SK-N-SH treated with all-trans-retinoic acid at 6 μM for 48 hours (cell line): Measurements from ENCODE around the gene CNN1.

Source experiments
- ATAC-seq: fragments of 200-7000 bp; cut with Tn5 transposase; 3 replicates; pipeline ENCODE4 v1.9.1; 2020; ENCODE audit warnings: mild to moderate bottlenecking, moderate library complexity
- ARNTL ChIP-seq: fragments of 450-650 bp; formaldehyde crosslinking; IDR thresholded peaks from 2 replicates; pipeline ENCODE4 v1.5.0; 2020; ENCODE audit warnings: low read depth, mild to moderate bottlenecking, moderate library complexity, borderline replicate concordance
- BACH2 ChIP-seq: fragments of 250-450 bp; sonication (Bioruptor Pico); IDR thresholded peaks from 2 replicates; pipeline ENCODE4 v1.9.0; 2021; ENCODE audit warnings: mild to moderate bottlenecking, borderline replicate concordance
- CREB5 ChIP-seq: fragments of 250-450 bp; sonication (Bioruptor Pico); IDR thresholded peaks from 2 replicates; pipeline ENCODE4 v1.5.1; 2020; ENCODE audit warnings: low read depth, mild to moderate bottlenecking, moderate library complexity
- CSRNP3 ChIP-seq: fragments of 250-450 bp; sonication (Bioruptor Pico); IDR thresholded peaks from 2 replicates; pipeline ENCODE4 v1.5.1; 2021; ENCODE audit warnings: mild to moderate bottlenecking, moderate library complexity
- ESRRG ChIP-seq: fragments of 250-450 bp; sonication (Bioruptor Pico); IDR thresholded peaks from 2 replicates; pipeline ENCODE4 v1.6.1; 2021; ENCODE audit warnings: mild to moderate bottlenecking
- GLIS3 ChIP-seq: fragments of 250-450 bp; sonication (Bioruptor Pico); IDR thresholded peaks from 2 replicates; pipeline ENCODE4 v1.5.0; 2020; ENCODE audit warnings: mild to moderate bottlenecking, moderate library complexity
- ISL1 ChIP-seq: fragments of 250-450 bp; sonication (Bioruptor Pico); IDR thresholded peaks from 2 replicates; pipeline ENCODE4 v2.1.2; 2022; ENCODE audit warnings: mild to moderate bottlenecking, moderate library complexity
- OSR1 ChIP-seq: fragments of 250-450 bp; sonication (Bioruptor Pico); IDR thresholded peaks from 2 replicates; pipeline ENCODE4 v1.8.0; 2022; ENCODE audit warnings: moderate library complexity, mild to moderate bottlenecking, inconsistent platforms
- PATZ1 ChIP-seq: fragments of 250-450 bp; sonication (Bioruptor Pico); IDR thresholded peaks from 2 replicates; pipeline ENCODE4 v1.8.0; 2020; ENCODE audit warnings: mild to moderate bottlenecking, moderate library complexity, borderline replicate concordance
- POU6F1 ChIP-seq: fragments of 250-450 bp; sonication (Bioruptor Pico); IDR thresholded peaks from 2 replicates; pipeline ENCODE4 v1.8.0; 2021; ENCODE audit warnings: low read depth, mild to moderate bottlenecking, moderate library complexity, borderline replicate concordance
- TOX ChIP-seq: fragments of 250-450 bp; sonication (Bioruptor Pico); IDR thresholded peaks from 2 replicates; pipeline ENCODE4 v1.8.0; 2021; ENCODE audit warnings: mild to moderate bottlenecking, moderate library complexity, borderline replicate concordance
- ZC3H10 ChIP-seq: fragments of 250-450 bp; sonication (Bioruptor Pico); IDR thresholded peaks from 2 replicates; pipeline ENCODE4 v1.5.1; 2021; ENCODE audit warnings: mild to moderate bottlenecking, moderate library complexity
- ZFP3 ChIP-seq: fragments of 250-450 bp; sonication (Bioruptor Pico); IDR thresholded peaks from 2 replicates; pipeline ENCODE4 v1.5.0; 2020; ENCODE audit warnings: mild to moderate bottlenecking, moderate library complexity
- ZFP30 ChIP-seq: fragments of 450-650 bp; formaldehyde crosslinking; IDR thresholded peaks from 2 replicates; pipeline ENCODE4 v1.5.0; 2022; ENCODE audit warnings: mild to moderate bottlenecking, moderate library complexity
- ZNF565 ChIP-seq: fragments of 450-650 bp; formaldehyde crosslinking; conservative IDR thresholded peaks from 2 replicates; pipeline ENCODE4 v1.5.0; 2020; ENCODE audit warnings: low read depth, mild to moderate bottlenecking, moderate library complexity
- ZNF70 ChIP-seq: fragments of 450-650 bp; formaldehyde crosslinking; IDR thresholded peaks from 2 replicates; pipeline ENCODE4 v1.5.0; 2020; ENCODE audit warnings: mild to moderate bottlenecking, moderate library complexity
- ZNF8 ChIP-seq: fragments of 450-650 bp; formaldehyde crosslinking; IDR thresholded peaks from 2 replicates; pipeline ENCODE4 v1.5.0; 2020; ENCODE audit warnings: mild to moderate bottlenecking, moderate library complexity

Gene CNN1

GRCh38 chr19:11510444-11510843 is 28.2 kb upstream of the CNN1 start (continued):
- no peak for TF ChIP-seq CSRNP3 (CRISPR knock-in tag)
- no peak for TF ChIP-seq ZC3H10 (CRISPR knock-in tag)

GRCh38 chr19:11513946-11514345 is 24.7 kb upstream of the CNN1 start:
- TF ChIP-seq ZNF70 (CRISPR knock-in tag), result no peak
- ATAC-seq, result no peak

GRCh38 chr19:11519138-11519537 is 19.5 kb upstream of the CNN1 start:
- TF ChIP-seq CREB5, result no peak
- TF ChIP-seq ZFP30 (CRISPR knock-in tag), result no peak
- TF ChIP-seq ESRRG, result no peak
- TF ChIP-seq BACH2 (CRISPR knock-in tag), result no peak
- TF ChIP-seq TOX, result no peak
- TF ChIP-seq, all 23 proteins: peak for 0
- ATAC-seq, result no peak

- peak; percentile 98 for ATAC-seq
- TF ChIP-seq GLIS3 (CRISPR knock-in tag) (0 out of 2 replicates have a peak, but pooled peaks have one; percentile 45), ZNF70 (CRISPR knock-in tag) (no peak), ZFP3 (CRISPR knock-in tag) (peak; percentile 22; the same call in 1 of the 2 replicates)
Observed at GRCh38 chr19:11528551-11529341, 9.9 kb upstream of the CNN1 start, which contains the start of gene ECSIT. ECSIT (minus strand) TSS chr19:11529134; CDS start chr19:11519170, 9,964 bp downstream.

GRCh38 chr19:11530432-11530831 is 8.2 kb upstream of the CNN1 start:
- ATAC-seq, result peak; percentile 53
- TF ChIP-seq ESRRG (no peak), ZNF565 (CRISPR knock-in tag) (no peak), ZNF8 (CRISPR knock-in tag) (no peak), ARNTL (no peak; the same call in 1 of the 2 replicates), ZNF70 (CRISPR knock-in tag) (no peak), BACH2 (CRISPR knock-in tag) (no peak), ISL1 (CRISPR knock-in tag) (no peak), CREB5 (no peak), ZFP30 (CRISPR knock-in tag) (no peak), CSRNP3 (CRISPR knock-in tag) (no peak), OSR1 (CRISPR knock-in tag) (no peak), POU6F1 (CRISPR knock-in tag) (no peak), PATZ1 (no peak)
